HEK293 (cell line): ENCODE results near the gene RARRES2.
A peak's percentile ranks its signal among the peaks of the same experiment; 100 is the strongest.

Experiments used
- BCL11A ChIP-seq: fragments of 450-650 bp; formaldehyde crosslinking; IDR thresholded peaks from 2 replicates; pipeline ENCODE4 v1.5.1; 2016; ENCODE audit warnings: low read depth, missing biosample characterization, missing genetic modification characterization
- MEIS1 ChIP-seq: sonication (generic); formaldehyde crosslinking; IDR thresholded peaks from 2 replicates; pipeline ENCODE4 v1.8.1; 2022; ENCODE audit warnings: missing genetic modification reagents, mild to moderate bottlenecking, borderline replicate concordance
- PRDM1 ChIP-seq: fragments of 450-650 bp; formaldehyde crosslinking; IDR thresholded peaks from 2 replicates; pipeline ENCODE4; 2016; ENCODE audit warnings: missing biosample characterization, missing genetic modification characterization
- ZBTB7A ChIP-seq: fragments of 450-650 bp; formaldehyde crosslinking; IDR thresholded peaks from 2 replicates; pipeline ENCODE4 v1.5.1; 2016; ENCODE audit warnings: low read depth, missing biosample characterization, missing genetic modification characterization
- ZEB2 ChIP-seq: fragments of 450-650 bp; formaldehyde crosslinking; IDR thresholded peaks from 2 replicates; pipeline ENCODE4 v1.5.1; 2016; ENCODE audit warnings: missing biosample characterization, missing genetic modification characterization
- ZNF155 ChIP-seq: fragments of 450-650 bp; formaldehyde crosslinking; IDR thresholded peaks from 2 replicates; pipeline ENCODE4 v1.5.1; 2016; ENCODE audit warnings: missing biosample characterization, missing genetic modification characterization
- ZNF157 ChIP-seq: fragments of 450-650 bp; formaldehyde crosslinking; IDR thresholded peaks from 2 replicates; pipeline ENCODE4 v1.5.1; 2016; ENCODE audit warnings: missing biosample characterization, missing genetic modification characterization
- ZNF184 ChIP-seq: fragments of 450-650 bp; IDR thresholded peaks from 2 replicates; pipeline ENCODE4 v1.5.1; 2018; ENCODE audit warnings: missing biosample characterization, mild to moderate bottlenecking, missing genetic modification characterization
- ZNF214 ChIP-seq: fragments of 450-650 bp; formaldehyde crosslinking; IDR thresholded peaks from 2 replicates; pipeline ENCODE4 v1.5.1; 2017; ENCODE audit warnings: missing biosample characterization, mild to moderate bottlenecking, missing genetic modification characterization, borderline replicate concordance
- ZNF239 ChIP-seq: fragments of 450-650 bp; formaldehyde crosslinking; IDR thresholded peaks from 2 replicates; pipeline ENCODE4 v1.5.1; 2016; ENCODE audit warnings: missing biosample characterization, missing genetic modification characterization
- ZNF274 ChIP-seq, 2 experiments: fragments of 200-500 bp in 1 of 2; fragments of 450-650 bp in 1 of 2; sonication (Bioruptor generic) in 1 of 2; formaldehyde crosslinking in 1 of 2; IDR thresholded peaks; 2 replicates each; pipeline versions ENCODE4 v1.5.1 to v1.6.1; 2014 to 2016; ENCODE audit warnings: borderline replicate concordance in 1 of 2, inconsistent platforms in 1 of 2, low read length in 1 of 2, missing biosample characterization in 1 of 2, missing genetic modification characterization in 1 of 2
- ZNF311 ChIP-seq: fragments of 450-650 bp; formaldehyde crosslinking; IDR thresholded peaks from 2 replicates; pipeline ENCODE4 v1.5.1; 2017; ENCODE audit warnings: missing biosample characterization, missing genetic modification characterization, borderline replicate concordance
- ZNF37A ChIP-seq: fragments of 450-650 bp; IDR thresholded peaks from 2 replicates; pipeline ENCODE4 v1.5.1; 2018; ENCODE audit warnings: missing biosample characterization, missing genetic modification characterization
- ZNF521 ChIP-seq: fragments of 450-650 bp; formaldehyde crosslinking; IDR thresholded peaks from 2 replicates; pipeline ENCODE4 v1.5.1; 2017; ENCODE audit warnings: missing biosample characterization, mild to moderate bottlenecking, missing genetic modification characterization
- ZNF626 ChIP-seq: fragments of 450-650 bp; sonication (Bioruptor Pico); formaldehyde crosslinking; IDR thresholded peaks from 2 replicates; pipeline ENCODE4 v1.5.1; 2018; ENCODE audit warnings: missing biosample characterization, missing genetic modification characterization, inconsistent platforms
- ZNF677 ChIP-seq: fragments of 450-650 bp; IDR thresholded peaks from 2 replicates; pipeline ENCODE4 v1.5.0; 2018; ENCODE audit warnings: missing biosample characterization, mild to moderate bottlenecking, missing genetic modification characterization, moderate library complexity
- ZNF747 ChIP-seq: fragments of 450-650 bp; formaldehyde crosslinking; IDR thresholded peaks from 2 replicates; pipeline ENCODE4 v1.5.1; 2016; ENCODE audit warnings: missing biosample characterization, missing genetic modification characterization
- TF ChIP-seq, protein P1 (sequence below): fragments of 450-650 bp; formaldehyde crosslinking; IDR thresholded peaks from 2 replicates; pipeline ENCODE4 v1.5.1; 2016; ENCODE audit warnings: missing biosample characterization, missing genetic modification characterization
- TF ChIP-seq, protein P2 (sequence below): fragments of 450-650 bp; formaldehyde crosslinking; IDR thresholded peaks from 2 replicates; pipeline ENCODE4 v1.5.1; 2017; ENCODE audit warnings: missing biosample characterization, mild to moderate bottlenecking, missing genetic modification characterization, moderate library complexity
- TF ChIP-seq, protein P3 (sequence below): fragments of 450-650 bp; formaldehyde crosslinking; IDR thresholded peaks from 2 replicates; pipeline ENCODE4 v1.5.1; 2016; ENCODE audit warnings: missing biosample characterization, missing genetic modification characterization
- TF ChIP-seq, protein P4 (sequence below): fragments of 450-650 bp; formaldehyde crosslinking; IDR thresholded peaks from 2 replicates; pipeline ENCODE4 v1.5.1; 2017; ENCODE audit warnings: missing biosample characterization, missing genetic modification characterization
- TF ChIP-seq, protein P5 (sequence below): fragments of 450-650 bp; formaldehyde crosslinking; IDR thresholded peaks from 2 replicates; pipeline ENCODE4 v1.5.1; 2016; ENCODE audit warnings: missing biosample characterization, missing genetic modification characterization
- TF ChIP-seq, protein P6 (sequence below): fragments of 450-650 bp; formaldehyde crosslinking; IDR thresholded peaks from 2 replicates; pipeline ENCODE4 v1.5.1; 2016; ENCODE audit warnings: missing biosample characterization, missing genetic modification characterization, borderline replicate concordance
- TF ChIP-seq, protein P7 (sequence below): fragments of 450-650 bp; formaldehyde crosslinking; IDR thresholded peaks from 2 replicates; pipeline ENCODE4 v1.5.1; 2016; ENCODE audit warnings: missing biosample characterization, missing genetic modification characterization

RARRES2 gene

DNA sequence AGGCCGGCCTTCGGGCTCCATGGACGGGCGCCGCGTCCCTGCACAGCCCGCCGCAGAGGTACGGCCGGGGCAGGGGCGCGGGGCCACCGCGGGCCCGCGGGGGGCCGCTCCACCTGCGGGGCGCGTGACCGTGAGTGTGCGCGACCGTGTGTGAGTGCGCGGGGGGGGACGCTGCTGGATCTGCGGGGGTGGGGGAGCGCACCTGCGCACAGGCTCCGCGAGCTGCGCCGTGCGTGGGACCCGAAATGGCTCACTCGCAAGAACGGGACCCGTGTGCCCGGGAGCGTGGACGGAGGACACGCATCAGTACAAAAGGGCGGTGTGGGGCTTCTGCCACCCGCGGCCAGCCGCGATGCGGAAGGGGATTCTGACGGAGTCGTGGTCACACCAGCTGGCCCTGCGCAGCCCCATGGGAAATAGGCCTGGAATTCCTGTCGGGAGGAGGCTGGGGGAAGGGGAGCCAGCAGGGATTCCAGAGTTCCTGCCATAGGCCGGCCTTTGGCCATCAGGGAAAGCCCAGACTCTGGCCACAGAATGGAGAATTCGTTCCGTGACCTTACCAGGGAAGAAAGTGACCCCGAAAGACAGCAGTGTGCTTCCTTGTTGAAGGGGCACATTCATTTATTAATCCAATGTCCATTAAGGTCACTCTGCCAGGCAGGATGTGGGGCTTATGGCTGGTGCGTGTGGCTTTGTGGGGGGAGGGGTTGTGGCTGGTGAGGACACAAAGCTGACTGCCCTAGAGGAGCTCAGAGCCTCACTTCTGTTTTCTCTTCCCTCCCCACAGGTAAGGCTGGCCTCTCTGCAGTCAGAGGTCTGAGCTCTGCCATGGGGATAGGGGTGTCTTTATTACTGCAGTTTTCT is 27.7 kb upstream of the RARRES2 start (continued):
- TF ChIP-seq ZNF311 (tag by site-specific recombination) (no peak), ZNF274 (IDR thresholded peaks at IDR 0.05; ENCODE audit: low read length) (no peak), ZNF274 (tag by site-specific recombination; IDR thresholded peaks at IDR 0.05; ENCODE audit: borderline replicate concordance) (no peak), ZNF521 (tag by site-specific recombination) (no peak), PRDM1 (tag by site-specific recombination) (no peak), ZNF239 (tag by site-specific recombination) (no peak), ZNF37A (tag by site-specific recombination) (no peak), ZNF747 (tag by site-specific recombination) (no peak), ZNF626 (tag by site-specific recombination) (no peak), BCL11A (tag by site-specific recombination) (0 out of 2 replicates have a peak, but pooled peaks have one; percentile 15), ZNF157 (tag by site-specific recombination) (no peak), ZNF677 (tag by site-specific recombination) (no peak), MEIS1 (no peak), ZNF184 (tag by site-specific recombination) (no peak), ZNF214 (tag by site-specific recombination) (no peak), ZBTB7A (tag by site-specific recombination) (0 out of 2 replicates have a peak, but pooled peaks have one; percentile 7), ZEB2 (tag by site-specific recombination) (peak; percentile 47; the same call in 1 of the 2 replicates), ZNF155 (tag by site-specific recombination) (no peak)
- TF ChIP-seq, protein P1, sequence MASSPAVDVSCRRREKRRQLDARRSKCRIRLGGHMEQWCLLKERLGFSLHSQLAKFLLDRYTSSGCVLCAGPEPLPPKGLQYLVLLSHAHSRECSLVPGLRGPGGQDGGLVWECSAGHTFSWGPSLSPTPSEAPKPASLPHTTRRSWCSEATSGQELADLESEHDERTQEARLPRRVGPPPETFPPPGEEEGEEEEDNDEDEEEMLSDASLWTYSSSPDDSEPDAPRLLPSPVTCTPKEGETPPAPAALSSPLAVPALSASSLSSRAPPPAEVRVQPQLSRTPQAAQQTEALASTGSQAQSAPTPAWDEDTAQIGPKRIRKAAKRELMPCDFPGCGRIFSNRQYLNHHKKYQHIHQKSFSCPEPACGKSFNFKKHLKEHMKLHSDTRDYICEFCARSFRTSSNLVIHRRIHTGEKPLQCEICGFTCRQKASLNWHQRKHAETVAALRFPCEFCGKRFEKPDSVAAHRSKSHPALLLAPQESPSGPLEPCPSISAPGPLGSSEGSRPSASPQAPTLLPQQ (tag by site-specific recombination) = no peak
- TF ChIP-seq, protein P2, sequence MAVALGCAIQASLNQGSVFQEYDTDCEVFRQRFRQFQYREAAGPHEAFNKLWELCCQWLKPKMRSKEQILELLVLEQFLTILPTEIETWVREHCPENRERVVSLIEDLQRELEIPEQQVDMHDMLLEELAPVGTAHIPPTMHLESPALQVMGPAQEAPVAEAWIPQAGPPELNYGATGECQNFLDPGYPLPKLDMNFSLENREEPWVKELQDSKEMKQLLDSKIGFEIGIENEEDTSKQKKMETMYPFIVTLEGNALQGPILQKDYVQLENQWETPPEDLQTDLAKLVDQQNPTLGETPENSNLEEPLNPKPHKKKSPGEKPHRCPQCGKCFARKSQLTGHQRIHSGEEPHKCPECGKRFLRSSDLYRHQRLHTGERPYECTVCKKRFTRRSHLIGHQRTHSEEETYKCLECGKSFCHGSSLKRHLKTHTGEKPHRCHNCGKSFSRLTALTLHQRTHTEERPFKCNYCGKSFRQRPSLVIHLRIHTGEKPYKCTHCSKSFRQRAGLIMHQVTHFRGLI (tag by site-specific recombination) = no peak
- TF ChIP-seq, protein P3, sequence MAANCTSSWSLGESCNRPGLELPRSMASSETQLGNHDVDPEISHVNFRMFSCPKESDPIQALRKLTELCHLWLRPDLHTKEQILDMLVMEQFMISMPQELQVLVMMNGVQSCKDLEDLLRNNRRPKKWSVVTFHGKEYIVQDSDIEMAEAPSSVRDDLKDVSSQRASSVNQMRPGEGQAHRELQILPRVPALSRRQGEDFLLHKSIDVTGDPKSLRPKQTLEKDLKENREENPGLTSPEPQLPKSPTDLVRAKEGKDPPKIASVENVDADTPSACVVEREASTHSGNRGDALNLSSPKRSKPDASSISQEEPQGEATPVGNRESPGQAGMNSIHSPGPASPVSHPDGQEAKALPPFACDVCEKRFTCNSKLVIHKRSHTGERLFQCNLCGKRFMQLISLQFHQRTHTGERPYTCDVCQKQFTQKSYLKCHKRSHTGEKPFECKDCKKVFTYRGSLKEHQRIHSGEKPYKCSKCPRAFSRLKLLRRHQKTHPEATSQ = no peak
- TF ChIP-seq, protein P4, sequence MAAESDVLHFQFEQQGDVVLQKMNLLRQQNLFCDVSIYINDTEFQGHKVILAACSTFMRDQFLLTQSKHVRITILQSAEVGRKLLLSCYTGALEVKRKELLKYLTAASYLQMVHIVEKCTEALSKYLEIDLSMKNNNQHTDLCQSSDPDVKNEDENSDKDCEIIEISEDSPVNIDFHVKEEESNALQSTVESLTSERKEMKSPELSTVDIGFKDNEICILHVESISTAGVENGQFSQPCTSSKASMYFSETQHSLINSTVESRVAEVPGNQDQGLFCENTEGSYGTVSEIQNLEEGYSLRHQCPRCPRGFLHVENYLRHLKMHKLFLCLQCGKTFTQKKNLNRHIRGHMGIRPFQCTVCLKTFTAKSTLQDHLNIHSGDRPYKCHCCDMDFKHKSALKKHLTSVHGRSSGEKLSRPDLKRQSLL = no peak
- TF ChIP-seq, protein P5, sequence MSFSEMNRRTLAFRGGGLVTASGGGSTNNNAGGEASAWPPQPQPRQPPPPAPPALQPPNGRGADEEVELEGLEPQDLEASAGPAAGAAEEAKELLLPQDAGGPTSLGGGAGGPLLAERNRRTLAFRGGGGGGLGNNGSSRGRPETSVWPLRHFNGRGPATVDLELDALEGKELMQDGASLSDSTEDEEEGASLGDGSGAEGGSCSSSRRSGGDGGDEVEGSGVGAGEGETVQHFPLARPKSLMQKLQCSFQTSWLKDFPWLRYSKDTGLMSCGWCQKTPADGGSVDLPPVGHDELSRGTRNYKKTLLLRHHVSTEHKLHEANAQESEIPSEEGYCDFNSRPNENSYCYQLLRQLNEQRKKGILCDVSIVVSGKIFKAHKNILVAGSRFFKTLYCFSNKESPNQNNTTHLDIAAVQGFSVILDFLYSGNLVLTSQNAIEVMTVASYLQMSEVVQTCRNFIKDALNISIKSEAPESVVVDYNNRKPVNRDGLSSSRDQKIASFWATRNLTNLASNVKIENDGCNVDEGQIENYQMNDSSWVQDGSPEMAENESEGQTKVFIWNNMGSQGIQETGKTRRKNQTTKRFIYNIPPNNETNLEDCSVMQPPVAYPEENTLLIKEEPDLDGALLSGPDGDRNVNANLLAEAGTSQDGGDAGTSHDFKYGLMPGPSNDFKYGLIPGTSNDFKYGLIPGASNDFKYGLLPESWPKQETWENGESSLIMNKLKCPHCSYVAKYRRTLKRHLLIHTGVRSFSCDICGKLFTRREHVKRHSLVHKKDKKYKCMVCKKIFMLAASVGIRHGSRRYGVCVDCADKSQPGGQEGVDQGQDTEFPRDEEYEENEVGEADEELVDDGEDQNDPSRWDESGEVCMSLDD = peak; percentile 25; the same call in 1 of the 2 replicates
- TF ChIP-seq, protein P6, sequence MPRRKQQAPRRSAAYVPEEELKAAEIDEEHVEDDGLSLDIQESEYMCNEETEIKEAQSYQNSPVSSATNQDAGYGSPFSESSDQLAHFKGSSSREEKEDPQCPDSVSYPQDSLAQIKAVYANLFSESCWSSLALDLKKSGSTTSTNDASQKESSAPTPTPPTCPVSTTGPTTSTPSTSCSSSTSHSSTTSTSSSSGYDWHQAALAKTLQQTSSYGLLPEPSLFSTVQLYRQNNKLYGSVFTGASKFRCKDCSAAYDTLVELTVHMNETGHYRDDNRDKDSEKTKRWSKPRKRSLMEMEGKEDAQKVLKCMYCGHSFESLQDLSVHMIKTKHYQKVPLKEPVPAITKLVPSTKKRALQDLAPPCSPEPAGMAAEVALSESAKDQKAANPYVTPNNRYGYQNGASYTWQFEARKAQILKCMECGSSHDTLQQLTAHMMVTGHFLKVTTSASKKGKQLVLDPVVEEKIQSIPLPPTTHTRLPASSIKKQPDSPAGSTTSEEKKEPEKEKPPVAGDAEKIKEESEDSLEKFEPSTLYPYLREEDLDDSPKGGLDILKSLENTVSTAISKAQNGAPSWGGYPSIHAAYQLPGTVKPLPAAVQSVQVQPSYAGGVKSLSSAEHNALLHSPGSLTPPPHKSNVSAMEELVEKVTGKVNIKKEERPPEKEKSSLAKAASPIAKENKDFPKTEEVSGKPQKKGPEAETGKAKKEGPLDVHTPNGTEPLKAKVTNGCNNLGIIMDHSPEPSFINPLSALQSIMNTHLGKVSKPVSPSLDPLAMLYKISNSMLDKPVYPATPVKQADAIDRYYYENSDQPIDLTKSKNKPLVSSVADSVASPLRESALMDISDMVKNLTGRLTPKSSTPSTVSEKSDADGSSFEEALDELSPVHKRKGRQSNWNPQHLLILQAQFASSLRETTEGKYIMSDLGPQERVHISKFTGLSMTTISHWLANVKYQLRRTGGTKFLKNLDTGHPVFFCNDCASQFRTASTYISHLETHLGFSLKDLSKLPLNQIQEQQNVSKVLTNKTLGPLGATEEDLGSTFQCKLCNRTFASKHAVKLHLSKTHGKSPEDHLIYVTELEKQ (tag by site-specific recombination) = no peak
- TF ChIP-seq, protein P7, sequence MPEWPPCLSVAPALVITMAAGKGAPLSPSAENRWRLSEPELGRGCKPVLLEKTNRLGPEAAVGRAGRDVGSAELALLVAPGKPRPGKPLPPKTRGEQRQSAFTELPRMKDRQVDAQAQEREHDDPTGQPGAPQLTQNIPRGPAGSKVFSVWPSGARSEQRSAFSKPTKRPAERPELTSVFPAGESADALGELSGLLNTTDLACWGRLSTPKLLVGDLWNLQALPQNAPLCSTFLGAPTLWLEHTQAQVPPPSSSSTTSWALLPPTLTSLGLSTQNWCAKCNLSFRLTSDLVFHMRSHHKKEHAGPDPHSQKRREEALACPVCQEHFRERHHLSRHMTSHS (tag by site-specific recombination) = no peak
